Nephron progenitor cell (in vitro differentiated cells): ENCODE results near the gene XYLT2.
A peak's percentile ranks its signal among the peaks of the same experiment; 100 is the strongest.
"Not testable (repeated sequence)": the region's sequence is repeated elsewhere in the genome, so short reads cannot be mapped to it uniquely, and the experiment has no call there.

Experiments
- DNase-seq: peaks from one replicate; pipeline ENCODE4 v3.0.0; 2021
- H3K27ac Mint-ChIP-seq: 2 replicates; pipeline ENCODE4 v1.8.0; 2021; ENCODE audit warnings: mild to moderate bottlenecking, moderate library complexity, mixed read lengths
- H3K27me3 Mint-ChIP-seq: 2 replicates; pipeline ENCODE4 v1.8.0; 2021; ENCODE audit warnings: mild to moderate bottlenecking, low read depth, mixed read lengths; ENCODE audit not compliant: poor library complexity
- H3K36me3 Mint-ChIP-seq: 2 replicates; pipeline ENCODE4 v1.8.0; 2021; ENCODE audit warnings: low read depth, mixed read lengths
- H3K4me1 Mint-ChIP-seq: 2 replicates; pipeline ENCODE4 v1.8.0; 2021; ENCODE audit warnings: mixed read lengths
- H3K4me3 Mint-ChIP-seq: 2 replicates; pipeline ENCODE4 v1.8.0; 2021; ENCODE audit warnings: mild to moderate bottlenecking, moderate library complexity, mixed read lengths
- H3K9me3 Mint-ChIP-seq: 2 replicates; pipeline ENCODE4 v1.8.0; 2021; ENCODE audit warnings: mild to moderate bottlenecking, moderate library complexity, mixed read lengths
- CTCF ChIP-seq: fragments of 200-600 bp; sonication (generic); IDR thresholded peaks from 2 replicates; pipeline ENCODE4 v1.5.0; 2021; ENCODE audit warnings: antibody characterized with exemption

XYLT2 gene

GRCh38 chr17:50397919-50398285 is 52.0 kb downstream of the XYLT2 start:
- H3K36me3 Mint-ChIP-seq: peaks cover 18% of the 10 kb centered on the region
- H3K9me3 Mint-ChIP-seq: peaks cover 20% of the 10 kb centered on the region
- no peak for DNase-seq
- H3K27me3 Mint-ChIP-seq: no peaks in the 10 kb centered on the region
- peaks cover 20% of the 10 kb centered on the region for H3K4me1 Mint-ChIP-seq
- TF ChIP-seq CTCF: no peak
- H3K4me3 Mint-ChIP-seq: peak overlapping the region; percentile 94
- H3K27ac Mint-ChIP-seq: no peak overlapping the region

- DNase-seq, H3K27ac Mint-ChIP-seq, H3K4me3 Mint-ChIP-seq, H3K27me3 Mint-ChIP-seq: not testable (repeated sequence)
- peaks cover 11% of the 10 kb centered on the region for H3K36me3 Mint-ChIP-seq
- H3K4me1 Mint-ChIP-seq: peaks cover 20% of the 10 kb centered on the region
- peaks cover 20% of the 10 kb centered on the region for H3K9me3 Mint-ChIP-seq
Observed at GRCh38 chr17:50398672-50399071, 52.7 kb downstream of the XYLT2 start.

- H3K36me3 Mint-ChIP-seq, H3K4me3 Mint-ChIP-seq, DNase-seq, H3K27ac Mint-ChIP-seq: not testable (repeated sequence)
- peaks cover 20% of the 10 kb centered on the region for H3K4me1 Mint-ChIP-seq
- peaks cover 14% of the 10 kb centered on the region for H3K27me3 Mint-ChIP-seq
- peaks cover 20% of the 10 kb centered on the region for H3K9me3 Mint-ChIP-seq
Observed at GRCh38 chr17:50399591-50399990, 53.7 kb downstream of the XYLT2 start.

GRCh38 chr17:50405351-50405750 is 59.4 kb downstream of the XYLT2 start:
- H3K9me3 Mint-ChIP-seq, H3K4me1 Mint-ChIP-seq, DNase-seq, H3K36me3 Mint-ChIP-seq, H3K27ac Mint-ChIP-seq, H3K4me3 Mint-ChIP-seq: not testable (repeated sequence)
- H3K27me3 Mint-ChIP-seq: peaks cover 37% of the 10 kb centered on the region

- no peak for TF ChIP-seq CTCF
- H3K4me1 Mint-ChIP-seq: no peaks in the 10 kb centered on the region
- no peak overlapping the region for H3K4me3 Mint-ChIP-seq
- H3K36me3 Mint-ChIP-seq: no peaks in the 10 kb centered on the region
- peaks cover 37% of the 10 kb centered on the region for H3K27me3 Mint-ChIP-seq
- no peak for DNase-seq
- H3K9me3 Mint-ChIP-seq: no peaks in the 10 kb centered on the region
- H3K27ac Mint-ChIP-seq: no peak overlapping the region
Observed at GRCh38 chr17:50406578-50406977, 60.7 kb downstream of the XYLT2 start.

GRCh38 chr17:50407921-50408320 is 62.0 kb downstream of the XYLT2 start:
- TF ChIP-seq CTCF: no peak
- no peak for DNase-seq
- Mint-ChIP-seq H3K4me3 (no peak overlapping the region), H3K27ac (no peak overlapping the region), H3K36me3 (no peaks in the 10 kb centered on the region), H3K9me3 (no peaks in the 10 kb centered on the region), H3K4me1 (no peaks in the 10 kb centered on the region), H3K27me3 (peaks cover 46% of the 10 kb centered on the region)
